Measurements from ENCODE around the gene FCSK. TPM values are rescaled to one million over a fixed set of nuclear protein-coding genes. Genes with fewer than 3 reads are reported as not detected.

FCSK gene
- total and polyA plus RNA-seq, 8 donors, result 11.0 to 20.7 (median 15.3) TPM

- intact Hi-C loops (cut with DNase I), result no loop called here
- DNase-seq (no peak), ATAC-seq (no peak)
- H3K4me1 ChIP-seq, result peaks cover 3 to 69% of the 10 kb centered on the region in 2 donors
- TF ChIP-seq CTCF (IDR thresholded peaks at IDR 0.05), result no peak
- no peak overlapping the region for H3K4me3 ChIP-seq
- H3K9me3 ChIP-seq, result no peaks in the 10 kb centered on the region
- peak overlapping the region in 1 of 2 donors; percentile 41 for H3K27ac ChIP-seq
- H3K36me3 ChIP-seq, result peaks cover 0 to 2% of the 10 kb centered on the region in 2 donors
- H3K27me3 ChIP-seq, result no peaks in the 10 kb centered on the region
Observed at GRCh38 chr16:70419384-70420327, 34.7 kb upstream of the FCSK start.

- H3K27ac ChIP-seq, result no peak overlapping the region
- no peaks in the 10 kb centered on the region for H3K27me3 ChIP-seq
- H3K4me3 ChIP-seq, result no peak overlapping the region
- H3K36me3 ChIP-seq, result peaks cover 0 to 6% of the 10 kb centered on the region in 2 donors
- H3K4me1 ChIP-seq, result peaks cover 3 to 83% of the 10 kb centered on the region in 2 donors
- intact Hi-C loops (cut with DNase I), result no loop called here
- no peak for TF ChIP-seq CTCF (IDR thresholded peaks at IDR 0.05)
- DNase-seq, result no peak
- no peak for ATAC-seq
- H3K9me3 ChIP-seq, result no peaks in the 10 kb centered on the region
Observed at GRCh38 chr16:70421014-70421413, 33.4 kb upstream of the FCSK start.

GRCh38 chr16:70421473-70422311, 32.7 kb upstream of the FCSK start:
- Histone ChIP-seq H3K4me1 (peaks cover 3 to 90% of the 10 kb centered on the region in 2 donors), H3K9me3 (no peaks in the 10 kb centered on the region), H3K36me3 (peaks cover 0 to 6% of the 10 kb centered on the region in 2 donors), H3K27me3 (no peaks in the 10 kb centered on the region), H3K4me3 (no peak overlapping the region), H3K27ac (peak overlapping the region in 1 of 2 donors; percentile 90)
- TF ChIP-seq CTCF (IDR thresholded peaks at IDR 0.05), result no peak
- DNase-seq (no peak), ATAC-seq (no peak)
- intact Hi-C loops (cut with DNase I), result no loop called here

GRCh38 chr16:70422543-70422942, 31.9 kb upstream of the FCSK start:
- Histone ChIP-seq H3K4me3 (no peak overlapping the region), H3K9me3 (no peaks in the 10 kb centered on the region), H3K36me3 (peaks cover 0 to 6% of the 10 kb centered on the region in 2 donors), H3K4me1 (peaks cover 3 to 98% of the 10 kb centered on the region in 2 donors), H3K27me3 (no peaks in the 10 kb centered on the region), H3K27ac (peak overlapping the region in 1 of 2 donors; percentile 90)
- TF ChIP-seq CTCF (IDR thresholded peaks at IDR 0.05), result no peak
- ATAC-seq (no peak), DNase-seq (no peak)
- intact Hi-C loops (cut with DNase I), result no loop called here

- Histone ChIP-seq H3K9me3 (no peaks in the 10 kb centered on the region), H3K4me1 (peaks cover 47 to 100% of the 10 kb centered on the region in 2 donors), H3K27ac (peak overlapping the region; percentile 85 to 95)
Observed at GRCh38 chr16:70427786-70428177, 26.6 kb upstream of the FCSK start.

More at GRCh38 chr16:70427786-70428177, 26.6 kb upstream of the FCSK start:
- intact Hi-C loops (cut with DNase I), result no loop called here
- DNase-seq (no peak), ATAC-seq (no peak)
- H3K27me3 ChIP-seq, result no peaks in the 10 kb centered on the region
- H3K4me3 ChIP-seq, result no peak overlapping the region
- TF ChIP-seq CTCF (IDR thresholded peaks at IDR 0.05), result no peak
- peaks cover 0 to 6% of the 10 kb centered on the region in 2 donors for H3K36me3 ChIP-seq
